CD4-positive, CD25-positive, alpha-beta regulatory T cell (primary cell): ENCODE results near the gene PPP1R12B. TPM values are rescaled to one million over a fixed set of nuclear protein-coding genes. Genes with fewer than 3 reads are reported as not detected.
"Not testable (repeated sequence)": the region's sequence is repeated elsewhere in the genome, so short reads cannot be mapped to it uniquely, and the experiment has no call there.

ENCODE experiments used
- ATAC-seq, 2 donors: fragments of 150-1000 bp; cut with Tn5 transposase; one replicate each; pipeline ENCODE4 v1.10.0; 2021; ENCODE audit warnings: low read depth in 2 of 2, moderate number of reproducible peaks in 2 of 2, moderate library complexity in 1 of 2
- DNase-seq, 3 donors: peaks; one replicate each; pipeline versions ENCODE4 v3.0.0 to v3.0.0-alpha.2; 2012 to 2022; ENCODE audit warnings: mixed read lengths in 1 of 3
- H3K27ac ChIP-seq: one replicate; pipeline ENCODE4 v1.7.0; 2013; ENCODE audit warnings: mild to moderate bottlenecking, low read length; ENCODE audit not compliant: insufficient read depth, poor library complexity, severe bottlenecking
- H3K27me3 ChIP-seq: one replicate; pipeline ENCODE4 v1.7.0; 2013; ENCODE audit warnings: low read length; ENCODE audit not compliant: control insufficient read depth, insufficient read depth
- H3K36me3 ChIP-seq: one replicate; pipeline ENCODE4 v1.7.0; 2013; ENCODE audit warnings: mild to moderate bottlenecking, low read length, moderate library complexity; ENCODE audit not compliant: control insufficient read depth, insufficient read depth
- H3K4me1 ChIP-seq: 2 replicates; pipeline ENCODE4 v1.7.0; 2013; ENCODE audit warnings: mild to moderate bottlenecking, low read length; ENCODE audit not compliant: insufficient read depth, control insufficient read depth, poor library complexity, severe bottlenecking
- H3K4me3 ChIP-seq: one replicate; pipeline ENCODE4 v1.7.0; 2013; ENCODE audit warnings: low read depth, mild to moderate bottlenecking, low read length, moderate library complexity
- H3K9me3 ChIP-seq, 2 experiments: 1 replicate in 1 of 2; 2 replicates in 1 of 2; pipeline ENCODE4 v1.7.0; 2013; ENCODE audit warnings: low read length in 2 of 2, mild to moderate bottlenecking in 1 of 2, moderate library complexity in 1 of 2; ENCODE audit not compliant: control insufficient read depth in 2 of 2
- H3K27ac Mint-ChIP-seq, 3 donors: one replicate each; pipeline ENCODE4 v1.8.0; 2020 to 2022; ENCODE audit warnings: mild to moderate bottlenecking in 3 of 3, mixed read lengths in 3 of 3, moderate library complexity in 2 of 3
- H3K27me3 Mint-ChIP-seq: one replicate; pipeline ENCODE4 v1.8.0; 2022; ENCODE audit warnings: mild to moderate bottlenecking, mixed read lengths
- H3K36me3 Mint-ChIP-seq: one replicate; pipeline ENCODE4 v1.8.0; 2020; ENCODE audit warnings: mixed read lengths
- H3K4me1 Mint-ChIP-seq, 4 donors: one replicate each; pipeline ENCODE4 v1.8.0; 2020 to 2022; ENCODE audit warnings: mixed read lengths in 4 of 4, mild to moderate bottlenecking in 1 of 4
- H3K4me3 Mint-ChIP-seq, 4 donors: one replicate each; pipeline ENCODE4 v1.8.0; 2020 to 2022; ENCODE audit warnings: mild to moderate bottlenecking in 4 of 4, mixed read lengths in 4 of 4, moderate library complexity in 3 of 4
- H3K9me3 Mint-ChIP-seq, 7 donors: one replicate each; pipeline ENCODE4 v1.8.0; 2020 to 2022; ENCODE audit warnings: mixed read lengths in 7 of 7, mild to moderate bottlenecking in 3 of 7, moderate library complexity in 2 of 7
- polyA plus RNA-seq, 4 donors: library from polyadenylated mRNA; unstranded; fragments of 300-500 nt; fragmentation: Illumina TruSeq; gene quantifications; one replicate each; pipeline ENCODE4 v1.2.3, GENCODE V29; 2021
- total RNA-seq: library from RNA; stranded (reverse); gene quantifications from one replicate; pipeline ENCODE4 v1.2.3, GENCODE V29; 2022

The PPP1R12B gene
- total and polyA plus RNA-seq, 5 donors from 2014 or later, result 3.8 to 32.5 (median 4.2) TPM

DNA sequence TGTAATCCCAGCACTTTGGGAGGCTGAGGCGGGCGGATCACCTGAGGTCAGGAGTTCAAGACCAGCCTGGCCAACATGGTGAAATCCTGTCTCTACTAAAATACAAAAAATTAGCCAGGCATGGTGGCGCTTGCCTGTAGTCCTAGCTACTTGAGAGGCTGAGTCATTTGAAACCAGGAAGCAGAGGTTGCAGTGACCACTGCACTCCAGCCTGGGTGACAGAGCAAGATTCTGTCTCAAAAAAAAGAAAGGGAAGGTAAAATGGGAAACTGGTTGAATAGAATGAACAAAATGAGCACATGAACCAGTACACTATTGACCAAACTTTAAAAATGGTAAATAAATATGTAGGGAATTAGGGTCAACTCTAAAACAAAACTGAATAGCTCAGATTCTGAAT, 120.2 kb downstream of the PPP1R12B start:
- not testable (repeated sequence) for DNase-seq, H3K4me1 Mint-ChIP-seq, ATAC-seq

GRCh38 chr1:202469123-202469522, 120.6 kb downstream of the PPP1R12B start:
- H3K9me3 ChIP-seq, ATAC-seq, H3K27me3 Mint-ChIP-seq, H3K27ac ChIP-seq, H3K36me3 ChIP-seq, H3K4me3 Mint-ChIP-seq, H3K4me3 ChIP-seq, DNase-seq, H3K4me1 Mint-ChIP-seq, H3K27me3 ChIP-seq, H3K27ac Mint-ChIP-seq, H3K9me3 Mint-ChIP-seq, H3K4me1 ChIP-seq: not testable (repeated sequence)
- peaks cover 18% of the 10 kb centered on the region for H3K36me3 Mint-ChIP-seq

More for the DNA sequence above, 120.2 kb downstream of the PPP1R12B start:
- H3K4me3 ChIP-seq, H3K27ac ChIP-seq, H3K27ac Mint-ChIP-seq, H3K9me3 ChIP-seq, H3K36me3 ChIP-seq, H3K27me3 Mint-ChIP-seq, H3K4me1 ChIP-seq, H3K27me3 ChIP-seq, H3K9me3 Mint-ChIP-seq: not testable (repeated sequence)
- Mint-ChIP-seq H3K4me3 (peak overlapping the region in 1 of 4 donors; percentile 32), H3K36me3 (peaks cover 15% of the 10 kb centered on the region)

DNA sequence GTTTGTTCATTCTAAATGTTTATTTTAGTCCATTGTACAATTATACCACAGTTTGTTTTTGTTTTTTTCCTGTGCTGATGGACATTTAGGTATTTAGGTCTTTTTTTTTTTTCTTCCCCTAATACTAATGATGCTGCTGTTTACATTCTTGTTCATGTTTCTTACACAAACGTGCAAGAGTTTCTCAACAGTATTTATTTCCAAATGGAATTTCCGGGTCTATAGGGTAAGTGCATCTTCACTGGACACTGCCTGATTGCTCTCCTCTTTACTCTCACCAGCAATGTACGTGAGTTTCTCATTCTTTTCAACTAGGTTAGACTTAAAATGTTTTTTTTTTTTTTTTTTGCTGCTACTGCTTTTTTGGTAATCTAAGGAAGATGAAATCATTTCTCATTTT, 122.7 kb downstream of the PPP1R12B start:
- Mint-ChIP-seq H3K4me1 (no peaks in the 10 kb centered on the region), H3K36me3 (peaks cover 18% of the 10 kb centered on the region), H3K9me3 (no peaks in the 10 kb centered on the region), H3K4me3 (no peak overlapping the region), H3K27ac (no peak overlapping the region), H3K27me3 (no peaks in the 10 kb centered on the region)
- Histone ChIP-seq H3K36me3 (no peaks in the 10 kb centered on the region), H3K4me1 (no peaks in the 10 kb centered on the region), H3K27me3 (no peaks in the 10 kb centered on the region), H3K9me3 (no peaks in the 10 kb centered on the region), H3K4me3 (no peak overlapping the region), H3K27ac (no peak overlapping the region)
- DNase-seq, result no peak
- no peak for ATAC-seq

GRCh38 chr1:202472347-202473124, 124.0 kb downstream of the PPP1R12B start:
- H3K27me3 ChIP-seq, H3K27ac Mint-ChIP-seq: not testable (repeated sequence)

DNA sequence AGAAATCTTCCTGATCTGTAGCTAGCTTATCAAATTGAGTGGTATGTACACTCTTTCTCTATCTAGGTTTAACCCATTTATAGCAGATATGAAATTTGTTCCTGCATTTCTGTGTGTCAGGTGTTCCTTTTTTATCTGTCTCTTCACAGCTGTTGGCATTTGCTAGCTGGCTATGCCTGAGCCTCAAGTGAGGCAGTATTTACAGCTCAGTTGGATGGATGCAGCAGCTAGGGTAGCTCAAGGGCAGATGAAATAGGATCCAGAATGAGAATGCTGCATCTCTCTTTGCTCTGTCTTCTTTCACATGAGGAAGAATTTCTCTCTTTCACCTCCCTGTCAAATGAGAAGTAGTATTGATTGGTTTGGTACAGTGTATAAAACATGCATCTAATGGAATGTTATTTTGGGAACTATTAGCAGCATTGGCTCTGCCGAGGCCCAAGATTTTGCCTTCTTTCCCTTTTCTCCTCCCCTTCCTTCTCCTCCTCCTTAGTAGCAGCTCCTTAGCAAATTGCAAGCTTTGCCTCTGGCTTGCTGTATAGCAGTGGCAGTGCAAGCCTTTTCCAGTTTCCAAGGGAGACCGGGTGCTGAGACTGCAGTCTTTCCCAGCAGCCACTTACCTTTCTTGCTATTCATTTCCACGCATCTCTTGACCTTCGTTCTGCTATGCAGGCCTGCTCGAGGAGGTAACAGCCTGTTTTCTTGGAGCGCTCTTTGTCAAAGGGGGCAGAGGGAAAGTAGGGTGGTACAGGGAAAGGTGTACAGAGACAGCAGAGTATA, 125.0 kb downstream of the PPP1R12B start:
- not testable (repeated sequence) for H3K27ac ChIP-seq, DNase-seq, H3K9me3 Mint-ChIP-seq, H3K27me3 ChIP-seq, H3K36me3 ChIP-seq, H3K27me3 Mint-ChIP-seq, H3K27ac Mint-ChIP-seq, H3K4me3 Mint-ChIP-seq, H3K4me3 ChIP-seq, H3K4me1 ChIP-seq, H3K9me3 ChIP-seq, H3K4me1 Mint-ChIP-seq, ATAC-seq
- H3K36me3 Mint-ChIP-seq, result peaks cover 18% of the 10 kb centered on the region

More at GRCh38 chr1:202472347-202473124, 124.0 kb downstream of the PPP1R12B start:
- H3K9me3 ChIP-seq, H3K4me1 Mint-ChIP-seq, H3K4me3 Mint-ChIP-seq, H3K27me3 Mint-ChIP-seq, H3K27ac ChIP-seq, DNase-seq, H3K4me1 ChIP-seq, ATAC-seq, H3K36me3 ChIP-seq, H3K4me3 ChIP-seq, H3K9me3 Mint-ChIP-seq: not testable (repeated sequence)
- H3K36me3 Mint-ChIP-seq, result peaks cover 18% of the 10 kb centered on the region

DNA sequence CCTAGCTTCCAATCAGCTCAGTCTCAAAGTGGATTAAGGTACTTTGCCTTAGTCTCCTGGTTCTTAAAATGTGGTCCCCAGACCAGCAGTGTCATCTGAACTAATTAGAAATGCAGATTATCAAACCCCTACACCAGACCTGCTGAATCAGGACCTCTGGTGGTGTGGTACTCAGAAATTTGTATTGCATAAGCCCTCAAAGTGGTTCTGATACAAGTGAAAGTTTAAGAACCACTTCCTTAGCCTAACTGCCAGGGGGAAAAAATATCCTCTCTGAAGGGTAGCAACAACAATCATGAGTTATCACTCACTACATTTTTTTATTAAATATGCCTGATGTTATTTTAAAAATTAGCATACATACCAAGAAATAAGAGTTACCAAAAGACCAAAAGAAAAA, 131.2 kb downstream of the PPP1R12B start:
- H3K27me3 Mint-ChIP-seq, H3K4me3 Mint-ChIP-seq, H3K27ac ChIP-seq, H3K9me3 ChIP-seq, H3K36me3 ChIP-seq, H3K27ac Mint-ChIP-seq, H3K27me3 ChIP-seq, H3K4me3 ChIP-seq, H3K9me3 Mint-ChIP-seq: not testable (repeated sequence)
- peaks cover 19% of the 10 kb centered on the region for H3K36me3 Mint-ChIP-seq
- DNase-seq, result peak in 1 of 3 donors; percentile 29
- ATAC-seq, result peak in 1 of 2 donors; percentile 37
- H3K4me1 ChIP-seq, result peaks cover 10% of the 10 kb centered on the region
- H3K4me1 Mint-ChIP-seq, result peaks cover 28 to 35% (median 32%) of the 10 kb centered on the region in 4 donors

DNA sequence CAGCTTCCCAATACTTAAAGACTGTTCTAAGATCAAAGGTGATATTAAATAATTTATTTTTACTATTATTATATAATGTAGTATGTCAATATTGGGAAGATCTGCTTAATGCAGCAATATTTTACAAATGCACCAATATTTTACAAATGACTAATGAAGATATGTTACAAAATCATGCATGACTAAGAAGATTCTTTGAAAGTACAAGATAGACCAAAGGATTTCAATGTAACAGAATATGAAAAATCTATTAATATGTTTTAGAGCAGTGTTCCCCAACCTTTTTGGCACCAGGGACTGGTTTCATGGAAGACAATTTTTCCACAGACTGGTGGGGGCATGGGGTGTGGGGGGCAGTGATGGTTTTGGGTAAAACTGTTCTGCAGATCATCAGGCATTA, 132.1 kb downstream of the PPP1R12B start:
- H3K9me3 Mint-ChIP-seq, result peaks cover 0 to 13% (median 0%) of the 10 kb centered on the region in 7 donors
- not testable (repeated sequence) for DNase-seq, H3K9me3 ChIP-seq, H3K4me3 Mint-ChIP-seq, H3K27me3 Mint-ChIP-seq, ATAC-seq, H3K27ac ChIP-seq, H3K4me3 ChIP-seq, H3K27me3 ChIP-seq, H3K36me3 ChIP-seq, H3K27ac Mint-ChIP-seq
- H3K4me1 ChIP-seq, result peaks cover 12% of the 10 kb centered on the region
- H3K36me3 Mint-ChIP-seq, result peaks cover 19% of the 10 kb centered on the region
- peaks cover 29 to 40% (median 34%) of the 10 kb centered on the region in 4 donors for H3K4me1 Mint-ChIP-seq
